Activated CD8-positive, alpha-beta T cell treated with anti-CD3 and anti-CD28 coated beads for 36 hours (primary cell): ENCODE data around the gene CTSK. TPM values are rescaled to one million over a fixed set of nuclear protein-coding genes. Genes with fewer than 3 reads are reported as not detected.

ENCODE experiments used
- ATAC-seq: fragments of 200-7000 bp; cut with Tn5 transposase; one replicate; pipeline ENCODE4 v1.10.0; 2021; ENCODE audit warnings: mild to moderate bottlenecking, moderate library complexity
- CTCF ChIA-PET: fragments of 350-600 bp; sonication (Branson Sonifier 250); formaldehyde crosslinking; loops from one replicate; lab custom pipeline; 2021; ENCODE audit warnings: antibody characterized with exemption; lab: Charles Lee
- POLR2A ChIA-PET: fragments of 350-600 bp; sonication (Branson Sonifier 250); formaldehyde crosslinking; loops from one replicate; lab custom pipeline; 2021; ENCODE audit warnings: antibody characterized with exemption; lab: Charles Lee
- DNase-seq: peaks from one replicate; pipeline ENCODE4 v3.0.0-alpha.2; 2020
- H3K27ac Mint-ChIP-seq: one replicate; pipeline ENCODE4 v1.8.0; 2021; ENCODE audit warnings: mild to moderate bottlenecking, mixed read lengths
- H3K27me3 Mint-ChIP-seq: one replicate; pipeline ENCODE4 v1.8.0; 2021; ENCODE audit warnings: mixed read lengths
- H3K36me3 Mint-ChIP-seq: one replicate; pipeline ENCODE4 v1.8.0; 2021; ENCODE audit warnings: low read depth, mixed read lengths
- H3K4me1 Mint-ChIP-seq: one replicate; pipeline ENCODE4 v1.8.0; 2021; ENCODE audit warnings: low read depth, mixed read lengths
- H3K4me3 Mint-ChIP-seq: one replicate; pipeline ENCODE4 v1.8.0; 2021; ENCODE audit warnings: mild to moderate bottlenecking, moderate library complexity, mixed read lengths
- H3K9me3 Mint-ChIP-seq: one replicate; pipeline ENCODE4 v1.8.0; 2021; ENCODE audit warnings: mixed read lengths
- intact Hi-C: fragments of 100-400 bp; cut with micrococcal nuclease; formaldehyde crosslinking; loops from one replicate; pipeline ENCODE4 v1.10.0; 2022
- total RNA-seq, 2 experiments: library from RNA; stranded (reverse); gene quantifications; one replicate each; pipeline ENCODE4 v1.2.3, GENCODE V29; 2021
- TF ChIP-seq, protein P1 (sequence below): fragments of 200-600 bp; IDR thresholded peaks from one replicate; pipeline ENCODE4 v1.8.0; 2022; ENCODE audit warnings: antibody characterized with exemption, mild to moderate bottlenecking

CTSK gene
- total RNA-seq, 2 experiments from 2014 or later = 2.9 to 3.6 TPM

DNA sequence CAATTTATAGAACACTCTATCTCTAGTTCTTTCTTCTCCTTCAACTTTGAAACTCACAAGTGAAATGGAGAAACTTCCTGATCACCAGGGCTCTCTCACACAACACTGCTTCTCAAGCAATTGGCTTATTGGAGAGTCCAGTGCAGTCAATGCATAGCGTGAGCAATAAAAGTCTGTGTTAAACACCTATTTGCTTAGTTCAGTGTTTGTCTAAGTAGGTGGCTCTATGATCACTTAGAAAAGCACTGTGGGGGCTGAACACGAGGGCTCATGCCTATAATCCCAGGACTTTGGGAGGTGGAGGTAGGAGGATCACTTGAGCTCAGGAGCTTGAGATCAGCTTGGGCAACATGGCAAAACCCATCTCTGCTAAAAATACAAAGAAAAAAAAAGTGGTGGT is 54.6 kb downstream of the CTSK start:
- ChIA-PET CTCF (interaction anchor here (1.9 kb wide), 1 partner anchor 11 kb away, joined by 6 read pairs; no protein-coding TSS in a partner anchor), POLR2A (no interaction called here)
- Mint-ChIP-seq H3K4me3 (no peak overlapping the region), H3K9me3 (no peaks in the 10 kb centered on the region), H3K4me1 (no peaks in the 10 kb centered on the region), H3K36me3 (peaks cover 13% of the 10 kb centered on the region), H3K27me3 (no peaks in the 10 kb centered on the region), H3K27ac (no peak overlapping the region)
- no peak for DNase-seq
- no peak for ATAC-seq
- TF ChIP-seq, protein P1, sequence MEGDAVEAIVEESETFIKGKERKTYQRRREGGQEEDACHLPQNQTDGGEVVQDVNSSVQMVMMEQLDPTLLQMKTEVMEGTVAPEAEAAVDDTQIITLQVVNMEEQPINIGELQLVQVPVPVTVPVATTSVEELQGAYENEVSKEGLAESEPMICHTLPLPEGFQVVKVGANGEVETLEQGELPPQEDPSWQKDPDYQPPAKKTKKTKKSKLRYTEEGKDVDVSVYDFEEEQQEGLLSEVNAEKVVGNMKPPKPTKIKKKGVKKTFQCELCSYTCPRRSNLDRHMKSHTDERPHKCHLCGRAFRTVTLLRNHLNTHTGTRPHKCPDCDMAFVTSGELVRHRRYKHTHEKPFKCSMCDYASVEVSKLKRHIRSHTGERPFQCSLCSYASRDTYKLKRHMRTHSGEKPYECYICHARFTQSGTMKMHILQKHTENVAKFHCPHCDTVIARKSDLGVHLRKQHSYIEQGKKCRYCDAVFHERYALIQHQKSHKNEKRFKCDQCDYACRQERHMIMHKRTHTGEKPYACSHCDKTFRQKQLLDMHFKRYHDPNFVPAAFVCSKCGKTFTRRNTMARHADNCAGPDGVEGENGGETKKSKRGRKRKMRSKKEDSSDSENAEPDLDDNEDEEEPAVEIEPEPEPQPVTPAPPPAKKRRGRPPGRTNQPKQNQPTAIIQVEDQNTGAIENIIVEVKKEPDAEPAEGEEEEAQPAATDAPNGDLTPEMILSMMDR = no peak
- intact Hi-C loops = no loop called here

DNA sequence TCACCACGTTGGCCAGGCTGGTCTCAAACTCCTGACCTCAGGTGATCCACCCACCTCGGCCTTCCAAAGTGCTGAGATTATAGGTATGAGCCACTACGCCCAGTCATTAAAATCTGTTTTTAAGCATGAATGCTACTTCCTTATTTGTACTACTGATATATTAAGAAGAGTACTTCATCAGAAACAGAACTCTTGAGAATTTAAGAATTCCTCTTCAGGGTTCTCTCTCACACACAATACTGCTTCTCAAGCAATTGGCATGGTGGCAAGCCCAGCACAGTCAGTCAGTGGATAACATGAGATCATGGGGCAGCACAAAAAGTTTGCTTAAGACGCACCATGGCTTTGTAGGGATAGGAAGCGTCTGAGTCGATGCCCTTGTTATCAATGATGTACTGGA is 56.6 kb downstream of the CTSK start:
- Mint-ChIP-seq H3K4me1 (no peaks in the 10 kb centered on the region), H3K27ac (no peak overlapping the region), H3K9me3 (no peaks in the 10 kb centered on the region), H3K27me3 (no peaks in the 10 kb centered on the region), H3K4me3 (no peak overlapping the region), H3K36me3 (peaks cover 13% of the 10 kb centered on the region)
- ChIA-PET CTCF (interaction anchor here (1.0 to 1.9 kb wide), 3 partner anchors 13 to 44 kb away, joined by 3 to 6 read pairs (median 3); no protein-coding TSS in a partner anchor), POLR2A (interaction anchor here (1.2 kb wide), 1 partner anchor 17 kb away, joined by 3 read pairs; no protein-coding TSS in a partner anchor)
- DNase-seq (no peak), ATAC-seq (no peak)
- intact Hi-C loops = no loop called here
- TF ChIP-seq, protein P1 = no peak

DNA sequence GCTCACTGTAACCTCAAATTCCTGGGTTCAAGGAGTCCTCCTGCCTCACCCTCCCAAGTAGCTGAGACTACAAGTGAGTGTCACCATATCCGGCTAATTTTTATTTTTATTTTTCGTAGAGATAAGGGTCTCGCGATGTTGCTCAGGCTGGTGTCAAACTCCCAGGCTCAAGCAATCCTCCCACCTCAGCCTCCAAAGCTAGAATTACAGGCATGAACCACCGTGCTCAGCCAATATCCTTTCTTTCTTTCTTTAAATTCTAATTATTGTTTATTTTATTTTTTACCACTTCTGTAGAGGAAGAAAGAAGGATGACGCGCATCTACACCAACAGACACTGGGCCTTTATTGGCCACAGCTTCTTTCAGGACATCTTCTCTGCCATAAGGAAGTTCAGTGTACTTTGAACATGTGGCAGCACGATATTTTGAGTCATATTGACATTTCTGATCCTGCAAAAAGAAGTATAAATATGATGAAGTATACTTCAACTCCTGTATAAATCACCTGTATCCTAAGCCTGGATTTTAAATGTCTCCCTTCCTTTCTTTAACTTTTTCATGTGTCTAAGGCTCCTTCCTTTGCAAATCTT is 58.2 kb downstream of the CTSK start:
- ChIA-PET POLR2A (interaction anchor here (0.6 kb wide), 2 partner anchors 194 to 411 kb away, joined by 3 to 5 read pairs; no protein-coding TSS in a partner anchor), CTCF (interaction anchor here (1.4 kb wide), 1 partner anchor 10 kb away, joined by 5 read pairs; no protein-coding TSS in a partner anchor)
- Mint-ChIP-seq H3K36me3 (peaks cover 10% of the 10 kb centered on the region), H3K4me3 (no peak overlapping the region), H3K9me3 (no peaks in the 10 kb centered on the region), H3K4me1 (no peaks in the 10 kb centered on the region), H3K27ac (no peak overlapping the region), H3K27me3 (no peaks in the 10 kb centered on the region)
- intact Hi-C loops = no loop called here
- TF ChIP-seq, protein P1 = no peak
- DNase-seq (no peak), ATAC-seq (no peak)

DNA sequence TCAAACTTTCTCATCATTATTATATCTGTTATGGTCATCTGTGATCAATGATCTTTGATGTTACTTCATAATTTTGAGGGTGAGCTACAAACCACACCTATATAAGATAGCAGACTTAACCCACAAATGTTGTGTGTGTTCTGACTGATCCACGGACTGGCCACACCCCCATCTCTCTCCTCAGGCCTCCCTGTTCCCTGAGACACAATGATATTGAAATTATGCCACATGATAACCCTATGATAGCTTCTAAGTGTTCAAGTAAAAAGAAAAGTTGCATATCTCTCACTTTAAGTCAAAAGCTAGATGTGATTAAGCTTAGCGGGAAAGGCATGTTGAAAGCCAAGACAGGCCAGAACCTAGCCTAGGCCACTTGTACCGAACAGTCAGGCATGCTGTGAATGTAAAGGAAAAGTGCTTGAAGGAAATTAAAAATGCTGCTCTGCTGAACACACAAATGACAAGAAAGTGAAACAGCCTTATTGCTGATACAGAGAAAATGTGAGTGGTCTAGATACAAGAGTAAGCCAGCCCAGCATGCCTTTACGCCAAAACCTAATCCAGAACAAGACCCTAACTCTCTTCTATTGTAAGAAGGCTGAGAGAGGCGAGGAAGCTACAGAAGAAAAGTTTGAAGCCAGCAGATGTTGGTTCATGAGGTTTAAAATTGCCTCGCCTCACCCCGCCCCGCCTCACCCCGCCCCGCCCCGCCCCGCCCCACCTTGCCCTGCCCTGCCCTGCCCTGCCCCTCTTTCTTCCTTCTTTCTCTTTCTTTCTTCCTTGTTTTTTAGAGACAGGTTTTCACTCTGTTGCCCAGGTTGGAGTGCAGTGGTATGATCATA is 59.0 kb downstream of the CTSK start:
- TF ChIP-seq, protein P1 = no peak
- no peak for DNase-seq
- no peak overlapping the region for H3K4me3 Mint-ChIP-seq
- H3K27me3 Mint-ChIP-seq = no peaks in the 10 kb centered on the region
- CTCF ChIA-PET = interaction anchor here (0.9 to 1.4 kb wide), 2 partner anchors 10 to 40 kb away, joined by 3 to 5 read pairs; no protein-coding TSS in a partner anchor
- no peak for ATAC-seq
- H3K9me3 Mint-ChIP-seq = no peaks in the 10 kb centered on the region
- no peak overlapping the region for H3K27ac Mint-ChIP-seq
- no peaks in the 10 kb centered on the region for H3K4me1 Mint-ChIP-seq
- POLR2A ChIA-PET = interaction anchor here (0.6 kb wide), 1 partner anchor 195 kb away, joined by 5 read pairs; no protein-coding TSS in a partner anchor
- H3K36me3 Mint-ChIP-seq = peaks cover 9% of the 10 kb centered on the region
- intact Hi-C loops = no loop called here

Other genes starting within 250 kb of the CTSK start
- gene MCL1, start 228.7 kb downstream of the CTSK start, total RNA-seq = 100 to 1,000 TPM; 207 TPM
- 100 to 1,000 TPM; 177 to 182 TPM for gene ENSA, start 178.6 kb downstream of the CTSK start, total RNA-seq
- gene GOLPH3L, start 111.1 kb downstream of the CTSK start, total RNA-seq = 10 to 100 TPM; 15.8 to 16.9 TPM
- gene HORMAD1, start 87.4 kb downstream of the CTSK start, total RNA-seq = not detected
- gene CTSS, start 42.5 kb downstream of the CTSK start, total RNA-seq = 10 to 100 TPM; 36.7 to 38.4 TPM
- 10 to 100 TPM; 42.3 to 43.0 TPM for gene ARNT, start 68.3 kb upstream of the CTSK start, total RNA-seq
- not detected for gene CTXND2, start 78.9 kb upstream of the CTSK start, total RNA-seq
- gene SETDB1, start 118.1 kb upstream of the CTSK start, total RNA-seq = 10 to 100 TPM; 45.1 to 52.3 TPM
- 100 to 1,000 TPM; 129 to 132 TPM for gene CERS2, start 166.6 kb upstream of the CTSK start, total RNA-seq
- gene ANXA9, start 174.0 kb upstream of the CTSK start, total RNA-seq = under 1 TPM in 1 of 2 experiments, not detected in 1; 0.25 TPM
- 10 to 100 TPM; 10.4 TPM for gene MINDY1, start 198.6 kb upstream of the CTSK start, total RNA-seq
- gene PRUNE1, start 200.2 kb upstream of the CTSK start, total RNA-seq = 10 to 100 TPM; 12.4 to 15.7 TPM
- gene BNIPL, start 228.3 kb upstream of the CTSK start, total RNA-seq = 1 to 10 TPM in 1 of 2 experiments, under 1 TPM in 1; 0.54 to 1.4 TPM
- 1 to 10 TPM; 1.4 to 1.9 TPM for gene C1orf56, start 239.5 kb upstream of the CTSK start, total RNA-seq